Measurements from ENCODE around the gene SIGLEC8. TPM values are rescaled to one million over a fixed set of nuclear protein-coding genes. Genes with fewer than 3 reads are reported as not detected.

Gene SIGLEC8
- total RNA-seq, 2 donors from 2014 or later, result not detected

Other genes with a start within 250 kb of the SIGLEC8 start
- gene CD33, start 233.4 kb downstream of the SIGLEC8 start, total RNA-seq, result 1 to 10 TPM in 1 of 2 donors, under 1 TPM in 1; 0.91 to 2.9 TPM
- gene SIGLECL1, start 207.4 kb downstream of the SIGLEC8 start, total RNA-seq, result not detected
- gene IGLON5, start 146.8 kb downstream of the SIGLEC8 start, total RNA-seq, result under 1 TPM in 1 of 2 donors, not detected in 1; 0.16 TPM
- 1 to 10 TPM; 3.0 to 6.4 TPM for gene VSIG10L, start 116.3 kb downstream of the SIGLEC8 start, total RNA-seq
- 100 to 1,000 TPM; 147 to 153 TPM for gene ETFB, start 92.1 kb downstream of the SIGLEC8 start, total RNA-seq
- gene CLDND2, start 89.5 kb downstream of the SIGLEC8 start, total RNA-seq, result 1 to 10 TPM; 1.8 to 4.7 TPM
- gene NKG7, start 85.8 kb downstream of the SIGLEC8 start, total RNA-seq, result 10 to 100 TPM; 63.9 to 92.4 TPM
- gene LIM2, start 70.5 kb downstream of the SIGLEC8 start, total RNA-seq, result 1 to 10 TPM in 1 of 2 donors, not detected in 1; 1.2 TPM
- gene C19orf84, start 67.9 kb downstream of the SIGLEC8 start, total RNA-seq, result not detected
- under 1 TPM in 1 of 2 donors, not detected in 1; 0.32 TPM for gene SIGLEC10, start 40.8 kb downstream of the SIGLEC8 start, total RNA-seq
- gene CEACAM18, start 20.1 kb upstream of the SIGLEC8 start, total RNA-seq, result not detected
- gene SIGLEC12, start 43.3 kb upstream of the SIGLEC8 start, total RNA-seq, result 1 to 10 TPM in 1 of 2 donors, not detected in 1; 1.4 TPM
- not detected for gene SIGLEC6, start 73.2 kb upstream of the SIGLEC8 start, total RNA-seq
- 10 to 100 TPM; 11.3 to 14.2 TPM for gene ZNF175, start 112.8 kb upstream of the SIGLEC8 start, total RNA-seq
- gene SIGLEC5, start 171.9 kb upstream of the SIGLEC8 start, total RNA-seq, result not detected
- gene SIGLEC14, start 188.4 kb upstream of the SIGLEC8 start, total RNA-seq, result under 1 TPM in 1 of 2 donors, not detected in 1; 0.47 TPM
- 10 to 100 TPM in 1 of 2 donors, 1 to 10 TPM in 1; 9.3 to 13.7 TPM for gene SPACA6, start 234.9 kb upstream of the SIGLEC8 start, total RNA-seq